Measurements from ENCODE around the gene LRRC51. TPM values are rescaled to one million over a fixed set of nuclear protein-coding genes. Genes with fewer than 3 reads are reported as not detected.
"Not testable (repeated sequence)": the region's sequence is repeated elsewhere in the genome, so short reads cannot be mapped to it uniquely, and the experiment has no call there.

LRRC51 gene
- total and polyA plus RNA-seq, 2 donors (not counting 1 experiment from before 2014, with no cell fraction given), result 5.0 to 6.9 TPM

DNA sequence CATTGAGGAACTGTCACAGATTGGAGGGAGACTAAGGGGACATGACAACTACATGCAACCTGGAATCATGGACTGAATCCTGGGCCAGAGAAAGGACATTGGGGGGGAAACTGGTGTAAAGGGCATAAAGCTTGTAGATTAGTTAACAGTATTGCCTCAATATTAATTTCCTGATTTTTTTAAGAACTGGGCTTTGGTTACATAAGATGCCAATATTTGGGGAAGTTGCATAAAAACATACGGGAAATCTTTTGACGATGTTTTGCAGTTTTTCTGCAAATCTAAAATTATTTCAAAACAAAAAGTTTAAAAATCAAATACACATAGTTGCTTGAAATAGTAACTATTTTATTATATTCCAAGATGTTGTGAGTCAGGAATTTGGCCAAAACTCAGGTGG lies 52.0 kb downstream of the LRRC51 start:
- DNase-seq (ENCODE audit: low read depth in 2 of 2), result no peak

DNA sequence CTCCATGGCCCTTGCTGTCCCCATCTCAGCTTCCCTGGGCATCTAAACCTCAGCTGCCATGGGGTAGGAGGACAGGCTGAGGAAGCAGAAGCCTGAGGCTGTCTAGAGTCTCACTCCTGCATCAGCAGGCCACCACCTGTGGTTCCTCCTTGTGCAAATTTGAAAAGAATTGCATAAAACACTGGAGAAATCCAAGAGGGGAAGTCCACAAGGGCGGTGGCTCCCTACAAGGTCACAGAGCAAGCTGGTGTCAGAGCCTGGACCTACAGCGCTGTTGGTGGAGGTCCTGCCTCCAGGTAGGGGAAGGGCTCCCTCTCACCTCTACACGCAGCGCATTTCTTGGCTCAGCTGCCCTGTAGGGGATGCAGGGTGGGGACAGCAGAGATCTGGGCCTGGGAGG lies 54.8 kb downstream of the LRRC51 start, which contains the start of gene FOLR3:
FOLR3 (plus strand) TSS at position 253 of the 400 bp plus-strand sequence. CDS start 228 bp downstream, outside the sequence.
- H3K27ac ChIP-seq (ENCODE audit: insufficient read depth, low read length); H3K79me2 ChIP-seq (ENCODE audit: control insufficient read depth, insufficient read depth, low read length); H3K9ac ChIP-seq (ENCODE audit: insufficient read depth, low read length); H2AFZ ChIP-seq (ENCODE audit: low read length); H3K9me3 ChIP-seq (ENCODE audit: control insufficient read depth, insufficient read depth, low read depth, low read length); H3K4me1 ChIP-seq (ENCODE audit: control insufficient read depth, extremely low read depth, insufficient read depth, low read length); H3K36me3 ChIP-seq (ENCODE audit: control insufficient read depth, insufficient read depth, low read length); H3K27me3 ChIP-seq (ENCODE audit: control insufficient read depth, insufficient read depth, low read length); H3K4me3 ChIP-seq (replicated peaks in 1 of 4; ENCODE audit: control extremely low read depth in 1 of 4, insufficient read depth in 1 of 4, low read depth in 3 of 4, low read length in 4 of 4); H4K20me1 ChIP-seq (ENCODE audit: control insufficient read depth, extremely low read depth, insufficient read depth, low read length); H3K4me2 ChIP-seq (ENCODE audit: extremely low read depth, insufficient read depth, low read length); DNase-seq (ENCODE audit: low read depth in 2 of 2): not testable (repeated sequence)

More for the DNA sequence above, 52.0 kb downstream of the LRRC51 start:
- Histone ChIP-seq H4K20me1 (ENCODE audit: control insufficient read depth, extremely low read depth, insufficient read depth, low read length) (no peaks in the 10 kb centered on the region), H3K9me3 (ENCODE audit: control insufficient read depth, insufficient read depth, low read depth, low read length) (no peaks in the 10 kb centered on the region), H3K27me3 (ENCODE audit: control insufficient read depth, insufficient read depth, low read length) (no peaks in the 10 kb centered on the region), H3K36me3 (ENCODE audit: control insufficient read depth, insufficient read depth, low read length) (no peaks in the 10 kb centered on the region), H2AFZ (ENCODE audit: low read length) (no peak overlapping the region), H3K4me1 (ENCODE audit: control insufficient read depth, extremely low read depth, insufficient read depth, low read length) (no peaks in the 10 kb centered on the region), H3K27ac (ENCODE audit: insufficient read depth, low read length) (no peak overlapping the region), H3K4me2 (ENCODE audit: extremely low read depth, insufficient read depth, low read length) (no peak overlapping the region), H3K79me2 (ENCODE audit: control insufficient read depth, insufficient read depth, low read length) (no peaks in the 10 kb centered on the region), H3K9ac (ENCODE audit: insufficient read depth, low read length) (no peak overlapping the region), H3K4me3 (replicated peaks in 1 of 4; ENCODE audit: control extremely low read depth in 1 of 4, insufficient read depth in 1 of 4, low read depth in 3 of 4, low read length in 4 of 4) (no peak overlapping the region)
- TF ChIP-seq, protein P1, sequence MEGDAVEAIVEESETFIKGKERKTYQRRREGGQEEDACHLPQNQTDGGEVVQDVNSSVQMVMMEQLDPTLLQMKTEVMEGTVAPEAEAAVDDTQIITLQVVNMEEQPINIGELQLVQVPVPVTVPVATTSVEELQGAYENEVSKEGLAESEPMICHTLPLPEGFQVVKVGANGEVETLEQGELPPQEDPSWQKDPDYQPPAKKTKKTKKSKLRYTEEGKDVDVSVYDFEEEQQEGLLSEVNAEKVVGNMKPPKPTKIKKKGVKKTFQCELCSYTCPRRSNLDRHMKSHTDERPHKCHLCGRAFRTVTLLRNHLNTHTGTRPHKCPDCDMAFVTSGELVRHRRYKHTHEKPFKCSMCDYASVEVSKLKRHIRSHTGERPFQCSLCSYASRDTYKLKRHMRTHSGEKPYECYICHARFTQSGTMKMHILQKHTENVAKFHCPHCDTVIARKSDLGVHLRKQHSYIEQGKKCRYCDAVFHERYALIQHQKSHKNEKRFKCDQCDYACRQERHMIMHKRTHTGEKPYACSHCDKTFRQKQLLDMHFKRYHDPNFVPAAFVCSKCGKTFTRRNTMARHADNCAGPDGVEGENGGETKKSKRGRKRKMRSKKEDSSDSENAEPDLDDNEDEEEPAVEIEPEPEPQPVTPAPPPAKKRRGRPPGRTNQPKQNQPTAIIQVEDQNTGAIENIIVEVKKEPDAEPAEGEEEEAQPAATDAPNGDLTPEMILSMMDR (conservative IDR thresholded peaks at IDR 0.05 in 1 of 2, IDR thresholded peaks at IDR 0.05 in 1 of 2; ENCODE audit: low read depth in 1 of 2, low read length in 2 of 2), result no peak
- no peak for TF ChIP-seq EZH2 (IDR thresholded peaks at IDR 0.05; ENCODE audit: low read length, missing control alignments)

- Histone ChIP-seq H3K27ac (ENCODE audit: insufficient read depth, low read length) (no peak overlapping the region), H3K9me3 (ENCODE audit: control insufficient read depth, insufficient read depth, low read depth, low read length) (no peaks in the 10 kb centered on the region)
- peak in 1 of 2 donors; percentile 56 for DNase-seq (ENCODE audit: low read depth in 2 of 2)
Measured at GRCh38 chr11:72135891-72136683, 55.4 kb downstream of the LRRC51 start.

More at GRCh38 chr11:72135891-72136683, 55.4 kb downstream of the LRRC51 start:
- no peak overlapping the region for H3K4me2 ChIP-seq (ENCODE audit: extremely low read depth, insufficient read depth, low read length)
- H3K4me3 ChIP-seq (replicated peaks in 1 of 4; ENCODE audit: control extremely low read depth in 1 of 4, insufficient read depth in 1 of 4, low read depth in 3 of 4, low read length in 4 of 4), result no peak overlapping the region
- H3K27me3 ChIP-seq (ENCODE audit: control insufficient read depth, insufficient read depth, low read length), result no peaks in the 10 kb centered on the region
- TF ChIP-seq, protein P1 (conservative IDR thresholded peaks at IDR 0.05 in 1 of 2, IDR thresholded peaks at IDR 0.05 in 1 of 2; ENCODE audit: low read depth in 1 of 2, low read length in 2 of 2), result no peak
- no peak for TF ChIP-seq EZH2 (IDR thresholded peaks at IDR 0.05; ENCODE audit: low read length, missing control alignments)
- no peaks in the 10 kb centered on the region for H3K36me3 ChIP-seq (ENCODE audit: control insufficient read depth, insufficient read depth, low read length)
- no peaks in the 10 kb centered on the region for H4K20me1 ChIP-seq (ENCODE audit: control insufficient read depth, extremely low read depth, insufficient read depth, low read length)
- H3K79me2 ChIP-seq (ENCODE audit: control insufficient read depth, insufficient read depth, low read length), result no peaks in the 10 kb centered on the region
- H3K4me1 ChIP-seq (ENCODE audit: control insufficient read depth, extremely low read depth, insufficient read depth, low read length), result no peaks in the 10 kb centered on the region
- no peak overlapping the region for H2AFZ ChIP-seq (ENCODE audit: low read length)
- H3K9ac ChIP-seq (ENCODE audit: insufficient read depth, low read length), result no peak overlapping the region
